Heart left ventricle (tissue), 13 donors: ENCODE data around the gene STK38L.

Experiments
- CTCF ChIP-seq, 12 donors: fragments of 200-600 bp; sonication (generic) in 4 of 12; IDR thresholded peaks; one replicate each; pipeline versions ENCODE4 v1.5.0 to v1.8.0; 2018 to 2022; ENCODE audit warnings: antibody characterized with exemption in 12 of 12, mild to moderate bottlenecking in 5 of 12
- POLR2A ChIP-seq, 2 donors: fragments of 450-650 bp; IDR thresholded peaks; one replicate each; pipeline ENCODE4 v1.6.1; 2017; ENCODE audit warnings: antibody characterized with exemption in 2 of 2, mild to moderate bottlenecking in 2 of 2, moderate library complexity in 2 of 2
- donor health status: ischemic (EF 13 %, LVEDD 7.1; RV severe dilation, severe dysfunction).
- donor health status: DM: no; HTN: yes; CAD: no.
- donor health status: DM: no; HTN: no; CAD: no.
- donor health status: ischemic (EF 25% LVEDD 6.9; RV normal size, moderate dysfunction).
- donor health status: ischemic (EF 25% LVEDD 5.7; RV mildly dilated, moderate dysfunction).
- donor health status: ischemic (EF 35%, LVEDD 5.7; RV mildly dilated, moderate dysfunction).
- donor health status: nonischemic (EF 11% LVEDD 7.7; RV severe dilation, severe dysfunction).
- donor health status: DM: yes; HTN: yes; CAD: no.
- donor health status: PGD.
- donor health status: ischemic (EF 29% LVEDD 5.4; RV normal size, mild dysfunction).
- donor health status: nonischemic (EF 23%, LVEDD 6.1; RV moderate dilation, normal function).

GRCh38 chr12:27261866-27262265 is 17.8 kb downstream of the STK38L start:
- TF ChIP-seq CTCF (IDR thresholded peaks at IDR 0.05) (no peak), POLR2A (IDR thresholded peaks at IDR 0.05) (no peak)
